Fibroblast of mammary gland (primary cell): ENCODE data around the gene PTPN13.

Experiments
- DNase-seq: peaks from one replicate; pipeline ENCODE4 v3.0.0-alpha.2; 2010; ENCODE audit warnings: low read depth
- H3K4me3 ChIP-seq: 2 replicates; pipeline ENCODE4 v1.5.1; 2011; ENCODE audit warnings: low read depth, mild to moderate bottlenecking, low read length, moderate library complexity; ENCODE audit not compliant: control insufficient read depth
- TF ChIP-seq, protein P1 (sequence below): conservative IDR thresholded peaks from 2 replicates; pipeline ENCODE4 v1.5.1; 2011; ENCODE audit warnings: low read depth, low read length, inconsistent platforms; ENCODE audit not compliant: control insufficient read depth, insufficient read depth

PTPN13 gene

DNA sequence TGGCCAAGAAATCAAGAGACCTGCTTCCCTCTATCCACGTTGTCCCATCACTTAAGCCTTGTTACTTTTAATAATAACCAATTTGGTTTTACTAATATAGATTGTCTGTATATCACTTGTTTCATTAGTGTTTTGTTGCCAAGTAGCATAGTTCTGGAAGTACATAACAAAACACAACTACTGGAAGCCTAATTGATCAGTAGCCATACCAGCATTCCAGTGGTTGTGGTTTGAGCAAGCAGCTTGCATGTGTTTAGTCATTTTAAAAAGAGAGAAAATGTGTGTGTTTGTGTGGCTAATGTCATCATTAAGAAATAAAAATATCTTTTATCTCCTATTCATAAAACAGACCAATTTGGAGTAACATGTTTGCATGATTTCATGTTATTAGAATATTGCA is 70.8 kb downstream of the PTPN13 start:
- TF ChIP-seq, protein P1, sequence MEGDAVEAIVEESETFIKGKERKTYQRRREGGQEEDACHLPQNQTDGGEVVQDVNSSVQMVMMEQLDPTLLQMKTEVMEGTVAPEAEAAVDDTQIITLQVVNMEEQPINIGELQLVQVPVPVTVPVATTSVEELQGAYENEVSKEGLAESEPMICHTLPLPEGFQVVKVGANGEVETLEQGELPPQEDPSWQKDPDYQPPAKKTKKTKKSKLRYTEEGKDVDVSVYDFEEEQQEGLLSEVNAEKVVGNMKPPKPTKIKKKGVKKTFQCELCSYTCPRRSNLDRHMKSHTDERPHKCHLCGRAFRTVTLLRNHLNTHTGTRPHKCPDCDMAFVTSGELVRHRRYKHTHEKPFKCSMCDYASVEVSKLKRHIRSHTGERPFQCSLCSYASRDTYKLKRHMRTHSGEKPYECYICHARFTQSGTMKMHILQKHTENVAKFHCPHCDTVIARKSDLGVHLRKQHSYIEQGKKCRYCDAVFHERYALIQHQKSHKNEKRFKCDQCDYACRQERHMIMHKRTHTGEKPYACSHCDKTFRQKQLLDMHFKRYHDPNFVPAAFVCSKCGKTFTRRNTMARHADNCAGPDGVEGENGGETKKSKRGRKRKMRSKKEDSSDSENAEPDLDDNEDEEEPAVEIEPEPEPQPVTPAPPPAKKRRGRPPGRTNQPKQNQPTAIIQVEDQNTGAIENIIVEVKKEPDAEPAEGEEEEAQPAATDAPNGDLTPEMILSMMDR = no peak
- DNase-seq = peak; percentile 85
- no peak overlapping the region for H3K4me3 ChIP-seq

DNA sequence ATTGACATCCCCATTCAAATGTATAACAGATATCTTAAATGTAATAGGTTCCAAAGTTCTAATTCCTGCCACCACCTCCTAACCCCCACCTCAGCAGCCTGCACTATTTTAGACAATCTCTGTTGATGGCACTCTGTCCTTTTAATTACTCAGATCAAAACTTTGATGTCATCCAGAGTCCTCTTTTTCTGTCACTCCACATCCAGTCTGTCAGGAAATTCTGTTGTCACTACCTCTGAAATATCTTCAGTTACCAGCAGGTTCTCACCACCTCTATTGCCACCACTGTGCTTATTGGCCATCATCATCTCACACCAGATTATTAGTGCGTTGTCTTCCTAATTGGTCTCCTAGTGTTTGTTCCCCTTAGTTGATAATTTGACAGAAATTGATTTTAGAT is 76.2 kb downstream of the PTPN13 start:
- no peak for DNase-seq
- TF ChIP-seq, protein P1 = no peak
- no peak overlapping the region for H3K4me3 ChIP-seq

DNA sequence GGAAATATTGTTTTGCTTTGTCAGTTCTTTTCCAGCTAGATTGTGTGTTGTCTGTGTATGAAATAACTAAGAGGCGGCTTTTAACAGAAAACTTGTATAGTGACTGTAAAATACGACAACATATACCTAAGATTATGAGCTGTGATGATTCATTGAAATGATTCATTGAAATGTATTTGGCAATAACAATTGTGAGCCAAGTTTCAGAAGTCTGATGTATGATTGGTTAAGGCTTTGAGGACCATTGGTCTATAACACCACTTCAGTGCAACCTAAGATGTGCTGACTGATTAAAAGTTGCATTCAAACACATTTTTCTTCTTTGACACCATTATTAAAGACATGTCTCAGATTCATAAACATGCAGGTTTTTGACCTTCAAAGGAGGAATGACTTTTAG is 76.6 kb downstream of the PTPN13 start:
- H3K4me3 ChIP-seq = no peak overlapping the region
- TF ChIP-seq, protein P1 = no peak
- DNase-seq = peak; percentile 89

DNA sequence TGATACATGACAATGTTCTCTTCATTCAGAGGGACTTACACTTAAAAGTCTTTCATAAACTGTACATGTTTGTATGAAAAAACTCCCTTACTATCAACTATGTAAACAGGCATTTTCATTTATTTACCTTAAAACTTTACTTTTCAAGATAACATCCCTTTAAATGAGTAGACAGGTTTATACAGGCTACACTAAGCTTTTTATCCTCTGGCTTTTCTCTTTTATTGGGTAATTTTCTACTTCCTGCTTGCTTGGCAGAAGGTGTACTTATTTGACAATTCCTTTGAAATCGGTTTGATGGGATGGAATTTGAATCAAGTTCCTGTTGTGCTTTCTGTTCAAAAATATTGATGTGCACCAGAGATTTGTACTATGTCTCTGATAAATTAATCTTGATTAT is 81.4 kb downstream of the PTPN13 start:
- TF ChIP-seq, protein P1 = no peak
- DNase-seq = no peak
- no peak overlapping the region for H3K4me3 ChIP-seq

DNA sequence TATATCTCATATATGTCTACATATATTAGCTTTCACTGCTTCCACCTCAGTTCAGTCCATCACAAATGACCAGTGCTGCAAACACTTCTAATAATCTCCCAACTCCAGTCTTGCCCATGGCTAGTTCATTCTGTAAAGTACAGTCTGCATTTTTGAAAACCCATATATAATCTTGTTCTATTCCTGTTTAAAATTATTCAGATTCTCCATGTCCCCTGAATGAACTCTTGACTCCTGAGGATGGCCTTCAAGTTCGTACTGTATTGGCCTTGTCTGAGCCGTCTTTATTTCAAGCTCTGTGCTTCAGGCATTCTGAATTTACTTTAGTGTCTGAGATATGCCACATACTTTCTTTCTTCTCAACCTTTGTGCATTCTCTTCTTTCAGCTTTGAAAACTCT is 84.7 kb downstream of the PTPN13 start:
- H3K4me3 ChIP-seq = no peak overlapping the region
- TF ChIP-seq, protein P1 = no peak
- DNase-seq = no peak

DNA sequence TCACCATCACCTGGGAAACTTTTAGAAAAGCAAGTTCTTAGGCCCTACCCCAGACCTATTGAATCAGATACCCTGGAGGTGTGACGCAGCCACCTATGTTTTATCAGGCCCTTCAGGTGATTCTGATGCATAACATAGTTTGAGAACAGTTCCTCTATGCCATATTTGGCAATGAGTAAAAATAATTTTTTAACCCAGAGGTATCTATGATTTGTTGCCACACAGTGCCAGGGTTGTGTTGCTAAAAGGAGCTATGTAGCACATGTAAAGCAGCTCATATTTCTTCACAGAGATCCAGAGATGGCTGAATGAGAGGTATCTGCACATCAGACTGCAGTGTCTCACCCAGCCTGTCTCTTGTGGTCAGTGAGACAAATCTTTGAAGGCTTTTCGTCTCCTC is 85.3 kb downstream of the PTPN13 start:
- TF ChIP-seq, protein P1 = no peak
- DNase-seq = no peak
- H3K4me3 ChIP-seq = no peak overlapping the region

DNA sequence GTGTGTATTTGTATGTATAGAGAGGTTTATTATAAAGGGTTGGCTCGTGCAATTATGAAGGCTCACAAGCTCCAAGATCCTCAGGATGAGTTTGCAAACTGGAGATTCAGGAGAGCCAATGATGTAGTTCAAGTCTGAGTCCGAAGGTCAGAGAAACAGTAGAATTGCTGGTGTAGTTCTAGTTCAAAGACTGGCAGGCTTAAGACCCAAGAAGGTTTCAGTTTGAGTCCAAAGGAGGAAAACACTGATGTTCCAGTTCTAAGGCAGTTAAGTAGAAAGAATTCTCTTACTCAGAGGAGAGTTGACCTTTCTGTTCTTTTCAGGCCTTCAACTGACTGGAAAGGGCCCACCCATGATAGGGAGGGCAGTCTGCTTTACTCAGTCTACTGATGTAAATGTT is 89.1 kb downstream of the PTPN13 start:
- DNase-seq = no peak
- no peak overlapping the region for H3K4me3 ChIP-seq
- TF ChIP-seq, protein P1 = no peak
